SK-N-SH treated with all-trans-retinoic acid at 6 μM for 48 hours (cell line): ENCODE data around the gene CLEC4E.
"Not testable (repeated sequence)": the region's sequence is repeated elsewhere in the genome, so short reads cannot be mapped to it uniquely, and the experiment has no call there.

Source experiments
- ATAC-seq: fragments of 200-7000 bp; cut with Tn5 transposase; 3 replicates; pipeline ENCODE4 v1.9.1; 2020; ENCODE audit warnings: mild to moderate bottlenecking, moderate library complexity
- ARNTL ChIP-seq: fragments of 450-650 bp; formaldehyde crosslinking; IDR thresholded peaks from 2 replicates; pipeline ENCODE4 v1.5.0; 2020; ENCODE audit warnings: low read depth, mild to moderate bottlenecking, moderate library complexity, borderline replicate concordance
- BACH2 ChIP-seq: fragments of 250-450 bp; sonication (Bioruptor Pico); IDR thresholded peaks from 2 replicates; pipeline ENCODE4 v1.9.0; 2021; ENCODE audit warnings: mild to moderate bottlenecking, borderline replicate concordance
- CREB5 ChIP-seq: fragments of 250-450 bp; sonication (Bioruptor Pico); IDR thresholded peaks from 2 replicates; pipeline ENCODE4 v1.5.1; 2020; ENCODE audit warnings: low read depth, mild to moderate bottlenecking, moderate library complexity
- CSDC2 ChIP-seq: fragments of 250-450 bp; sonication (Bioruptor Pico); IDR thresholded peaks from 2 replicates; pipeline ENCODE4 v1.5.0; 2020; ENCODE audit warnings: mild to moderate bottlenecking, moderate library complexity
- ESRRG ChIP-seq: fragments of 250-450 bp; sonication (Bioruptor Pico); IDR thresholded peaks from 2 replicates; pipeline ENCODE4 v1.6.1; 2021; ENCODE audit warnings: mild to moderate bottlenecking
- ISL1 ChIP-seq: fragments of 250-450 bp; sonication (Bioruptor Pico); IDR thresholded peaks from 2 replicates; pipeline ENCODE4 v2.1.2; 2022; ENCODE audit warnings: mild to moderate bottlenecking, moderate library complexity
- OSR1 ChIP-seq: fragments of 250-450 bp; sonication (Bioruptor Pico); IDR thresholded peaks from 2 replicates; pipeline ENCODE4 v1.8.0; 2022; ENCODE audit warnings: moderate library complexity, mild to moderate bottlenecking, inconsistent platforms
- PPARA ChIP-seq: fragments of 250-450 bp; sonication (Bioruptor Pico); IDR thresholded peaks from 2 replicates; pipeline ENCODE4 v1.5.0; 2020; ENCODE audit warnings: mild to moderate bottlenecking, borderline replicate concordance
- SNAI2 ChIP-seq: fragments of 250-450 bp; sonication (Bioruptor Pico); IDR thresholded peaks from 2 replicates; pipeline ENCODE4 v1.5.0; 2020; ENCODE audit warnings: mild to moderate bottlenecking, moderate library complexity
- TCF4 ChIP-seq: fragments of 250-450 bp; sonication (Bioruptor Pico); IDR thresholded peaks from 2 replicates; pipeline ENCODE4 v1.8.0; 2021; ENCODE audit warnings: mild to moderate bottlenecking, moderate library complexity, borderline replicate concordance
- TOX ChIP-seq: fragments of 250-450 bp; sonication (Bioruptor Pico); IDR thresholded peaks from 2 replicates; pipeline ENCODE4 v1.8.0; 2021; ENCODE audit warnings: mild to moderate bottlenecking, moderate library complexity, borderline replicate concordance
- TSHZ2 ChIP-seq: fragments of 250-450 bp; sonication (Bioruptor Pico); IDR thresholded peaks from 2 replicates; pipeline ENCODE4 v1.5.0; 2020; ENCODE audit warnings: mild to moderate bottlenecking, moderate library complexity
- ZC3H10 ChIP-seq: fragments of 250-450 bp; sonication (Bioruptor Pico); IDR thresholded peaks from 2 replicates; pipeline ENCODE4 v1.5.1; 2021; ENCODE audit warnings: mild to moderate bottlenecking, moderate library complexity
- ZFP3 ChIP-seq: fragments of 250-450 bp; sonication (Bioruptor Pico); IDR thresholded peaks from 2 replicates; pipeline ENCODE4 v1.5.0; 2020; ENCODE audit warnings: mild to moderate bottlenecking, moderate library complexity
- ZFP30 ChIP-seq: fragments of 450-650 bp; formaldehyde crosslinking; IDR thresholded peaks from 2 replicates; pipeline ENCODE4 v1.5.0; 2022; ENCODE audit warnings: mild to moderate bottlenecking, moderate library complexity
- ZNF565 ChIP-seq: fragments of 450-650 bp; formaldehyde crosslinking; conservative IDR thresholded peaks from 2 replicates; pipeline ENCODE4 v1.5.0; 2020; ENCODE audit warnings: low read depth, mild to moderate bottlenecking, moderate library complexity
- ZNF70 ChIP-seq: fragments of 450-650 bp; formaldehyde crosslinking; IDR thresholded peaks from 2 replicates; pipeline ENCODE4 v1.5.0; 2020; ENCODE audit warnings: mild to moderate bottlenecking, moderate library complexity
- TF ChIP-seq, protein P1 (sequence below): fragments of 250-450 bp; sonication (Bioruptor Pico); IDR thresholded peaks from 2 replicates; pipeline ENCODE4 v1.5.1; 2021; ENCODE audit warnings: mild to moderate bottlenecking, moderate library complexity
- TF ChIP-seq, protein P2 (sequence below): fragments of 250-450 bp; sonication (Bioruptor Pico); IDR thresholded peaks from 2 replicates; pipeline ENCODE4 v1.8.0; 2021; ENCODE audit warnings: low read depth, mild to moderate bottlenecking, moderate library complexity, borderline replicate concordance

CLEC4E gene

DNA sequence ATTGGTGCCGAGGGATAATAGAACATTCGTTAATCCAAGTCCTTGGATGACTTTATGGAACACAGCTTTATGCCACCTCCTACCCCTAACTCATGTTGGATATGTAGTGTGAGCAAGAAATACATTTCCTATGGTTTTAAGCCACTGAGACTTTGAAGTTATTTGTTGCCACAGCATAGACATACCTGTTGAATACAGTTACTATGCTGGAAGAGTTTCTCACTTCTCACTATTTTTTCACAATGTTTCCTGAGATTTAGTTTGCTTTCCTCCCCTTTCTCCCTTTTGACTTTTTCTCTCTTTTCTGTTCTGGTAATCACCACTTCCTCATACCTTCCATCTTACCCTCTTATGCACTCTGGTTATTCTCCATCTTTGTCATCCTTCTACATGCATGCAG lies 7.5 kb upstream of the CLEC4E start:
- no peak for TF ChIP-seq ISL1 (CRISPR knock-in tag)
- no peak for TF ChIP-seq SNAI2 (CRISPR knock-in tag)
- TF ChIP-seq ZFP30: no peak
- no peak for TF ChIP-seq CSDC2 (CRISPR knock-in tag)
- no peak for TF ChIP-seq OSR1 (CRISPR knock-in tag)
- TF ChIP-seq, protein P1, sequence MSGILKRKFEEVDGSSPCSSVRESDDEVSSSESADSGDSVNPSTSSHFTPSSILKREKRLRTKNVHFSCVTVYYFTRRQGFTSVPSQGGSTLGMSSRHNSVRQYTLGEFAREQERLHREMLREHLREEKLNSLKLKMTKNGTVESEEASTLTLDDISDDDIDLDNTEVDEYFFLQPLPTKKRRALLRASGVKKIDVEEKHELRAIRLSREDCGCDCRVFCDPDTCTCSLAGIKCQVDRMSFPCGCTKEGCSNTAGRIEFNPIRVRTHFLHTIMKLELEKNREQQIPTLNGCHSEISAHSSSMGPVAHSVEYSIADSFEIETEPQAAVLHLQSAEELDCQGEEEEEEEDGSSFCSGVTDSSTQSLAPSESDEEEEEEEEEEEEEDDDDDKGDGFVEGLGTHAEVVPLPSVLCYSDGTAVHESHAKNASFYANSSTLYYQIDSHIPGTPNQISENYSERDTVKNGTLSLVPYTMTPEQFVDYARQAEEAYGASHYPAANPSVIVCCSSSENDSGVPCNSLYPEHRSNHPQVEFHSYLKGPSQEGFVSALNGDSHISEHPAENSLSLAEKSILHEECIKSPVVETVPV (CRISPR knock-in tag): no peak
- no peak for TF ChIP-seq TCF4 (CRISPR knock-in tag)
- TF ChIP-seq ESRRG: no peak
- TF ChIP-seq ZNF565: no peak
- no peak for TF ChIP-seq BACH2 (CRISPR knock-in tag)
- no peak for ATAC-seq

DNA sequence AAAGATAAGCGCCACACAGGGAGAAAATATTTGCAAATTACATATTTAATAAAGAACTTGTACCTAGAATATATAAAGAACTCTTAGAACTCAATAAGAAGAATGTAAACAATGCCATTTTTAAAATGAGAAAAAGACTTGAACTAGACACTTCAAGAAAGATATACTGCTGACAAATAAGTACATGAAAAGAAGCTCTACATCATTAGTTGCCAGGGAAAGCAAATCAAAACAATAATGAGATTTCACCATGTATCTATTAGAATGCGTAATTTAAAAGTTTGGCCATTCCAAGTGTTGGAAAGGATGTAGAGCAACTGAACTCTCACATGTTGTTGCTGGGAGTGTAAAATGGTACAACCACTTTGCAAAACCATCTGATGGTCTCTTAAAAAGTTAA lies 6.9 kb upstream of the CLEC4E start:
- TF ChIP-seq, protein P1 (CRISPR knock-in tag): no peak
- TF ChIP-seq ZC3H10 (CRISPR knock-in tag) (no peak), TSHZ2 (no peak), BACH2 (CRISPR knock-in tag) (no peak), TOX (CRISPR knock-in tag) (no peak), ESRRG (no peak), PPARA (CRISPR knock-in tag) (no peak), ZNF70 (CRISPR knock-in tag) (no peak), ARNTL (no peak)
- TF ChIP-seq, protein P2, sequence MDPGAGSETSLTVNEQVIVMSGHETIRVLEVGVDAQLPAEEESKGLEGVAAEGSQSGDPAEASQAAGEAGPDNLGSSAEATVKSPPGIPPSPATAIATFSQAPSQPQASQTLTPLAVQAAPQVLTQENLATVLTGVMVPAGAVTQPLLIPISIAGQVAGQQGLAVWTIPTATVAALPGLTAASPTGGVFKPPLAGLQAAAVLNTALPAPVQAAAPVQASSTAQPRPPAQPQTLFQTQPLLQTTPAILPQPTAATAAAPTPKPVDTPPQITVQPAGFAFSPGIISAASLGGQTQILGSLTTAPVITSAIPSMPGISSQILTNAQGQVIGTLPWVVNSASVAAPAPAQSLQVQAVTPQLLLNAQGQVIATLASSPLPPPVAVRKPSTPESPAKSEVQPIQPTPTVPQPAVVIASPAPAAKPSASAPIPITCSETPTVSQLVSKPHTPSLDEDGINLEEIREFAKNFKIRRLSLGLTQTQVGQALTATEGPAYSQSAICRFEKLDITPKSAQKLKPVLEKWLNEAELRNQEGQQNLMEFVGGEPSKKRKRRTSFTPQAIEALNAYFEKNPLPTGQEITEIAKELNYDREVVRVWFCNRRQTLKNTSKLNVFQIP (CRISPR knock-in tag): no peak
- ATAC-seq: no peak

DNA sequence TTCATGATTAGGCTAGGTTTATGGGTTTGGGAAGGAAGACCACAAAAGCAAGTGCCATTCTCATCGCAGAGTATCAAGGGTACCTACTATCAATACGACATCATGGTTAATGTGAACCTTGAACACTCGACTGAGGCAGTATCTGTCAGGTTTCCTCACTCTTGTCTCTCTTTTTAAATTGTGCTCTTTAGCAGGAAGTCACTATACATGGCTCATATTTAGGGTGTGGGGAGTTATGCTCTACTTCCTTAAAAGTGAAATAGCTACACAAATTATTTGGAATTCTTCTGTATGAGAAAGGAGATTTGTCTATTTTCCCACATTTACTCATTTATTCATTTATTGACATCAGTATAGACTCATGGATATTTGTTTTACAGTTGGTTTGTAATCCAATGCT lies 5.9 kb upstream of the CLEC4E start:
- TF ChIP-seq ESRRG: no peak
- TF ChIP-seq CREB5 (CRISPR knock-in tag): no peak
- ATAC-seq: no peak

DNA sequence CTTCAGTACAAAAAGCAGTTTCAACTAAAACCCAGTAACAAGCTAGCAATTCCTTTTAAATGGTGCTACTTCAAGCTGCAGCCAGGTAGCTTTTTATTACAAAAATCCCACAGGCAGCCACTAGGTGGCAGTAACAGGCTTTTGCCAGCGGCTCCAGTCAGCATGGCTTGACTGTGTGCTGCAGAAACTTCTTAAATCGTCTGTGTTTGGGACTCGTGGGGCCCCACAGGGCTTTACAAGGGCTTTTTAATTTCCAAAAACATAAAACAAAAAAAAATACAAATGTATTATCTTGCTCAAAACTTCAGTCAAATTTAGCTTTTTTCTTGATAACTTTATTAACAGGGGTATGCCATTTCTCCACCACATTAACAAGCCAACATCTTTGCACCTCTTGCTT lies 3.6 kb upstream of the CLEC4E start:
- ATAC-seq: peak; percentile 92
- TF ChIP-seq TOX (CRISPR knock-in tag): no peak
- TF ChIP-seq, all 23 proteins: peak for 0

GRCh38 chr12:8541562-8541961 lies 857 bp upstream of the CLEC4E start:
- no peak for TF ChIP-seq ZFP3 (CRISPR knock-in tag)
- TF ChIP-seq ARNTL: no peak
- TF ChIP-seq, protein P2 (CRISPR knock-in tag): no peak
- no peak for TF ChIP-seq SNAI2 (CRISPR knock-in tag)
- TF ChIP-seq OSR1 (CRISPR knock-in tag): no peak
- no peak for TF ChIP-seq CSDC2 (CRISPR knock-in tag)
- TF ChIP-seq ZNF565: no peak
- TF ChIP-seq, all 23 proteins: peak for 0
- no peak for ATAC-seq

- ATAC-seq: not testable (repeated sequence)
These were observed 2.9 kb downstream of the CLEC4E start for GRCh38 chr12:8537820-8538219.
